Left cardiac atrium (tissue), 4 donors: ENCODE results near the gene FSTL4. TPM values are rescaled to one million over a fixed set of nuclear protein-coding genes. Genes with fewer than 3 reads are reported as not detected.

Experiments
- ATAC-seq, 2 donors: fragments of 200-7000 bp; cut with Tn5 transposase; one replicate each; pipeline ENCODE4 v1.9.1; 2020; ENCODE audit warnings: mild to moderate bottlenecking in 2 of 2, moderate library complexity in 2 of 2
- DNase-seq: peaks from one replicate; pipeline ENCODE4 v3.0.0-alpha.2; 2020
- intact Hi-C, 2 donors: fragments of 100-400 bp; cut with DNase I; formaldehyde crosslinking; loops; one replicate each; pipeline versions ENCODE4 v1.14.1 to v1.15.1; 2022 to 2023
- total RNA-seq, 2 donors: library from RNA; stranded (reverse); fragmentation: NEBNext Ultra II Directional; extraction: Animal tissue kit (Norgen Biotek cat#: 25700); gene quantifications; one replicate each; pipeline ENCODE4 v1.2.1, GENCODE V29; 2021
- donor health status: DM: no; HTN: yes; CAD: no.
- donor health status: DM: no; HTN: yes; CAD: no; lungs with severe emphysema.
- donor health status: DM: yes; HTN: yes; CAD: no.
- donor health status: Dilated cardiomyopathy.

The FSTL4 gene
- total RNA-seq, 2 donors from 2014 or later = 0.21 TPM; not detected in 1

- ATAC-seq (no peak), DNase-seq (no peak)
- intact Hi-C loops = no loop called here
These were observed 309.0 kb downstream of the FSTL4 start for GRCh38 chr5:133303298-133303697.

GRCh38 chr5:133299728-133300127, 312.6 kb downstream of the FSTL4 start:
- intact Hi-C loops = no loop called here
- ATAC-seq (no peak), DNase-seq (no peak)

GRCh38 chr5:133299021-133299420, 313.3 kb downstream of the FSTL4 start:
- intact Hi-C loops = no loop called here
- DNase-seq = no peak
- ATAC-seq = no peak

- ATAC-seq (no peak), DNase-seq (no peak)
- intact Hi-C loops = no loop called here
These were observed 313.9 kb downstream of the FSTL4 start for GRCh38 chr5:133298447-133298846.

GRCh38 chr5:133297293-133297692, 315.0 kb downstream of the FSTL4 start:
- DNase-seq (no peak), ATAC-seq (no peak)
- intact Hi-C loops = no loop called here

- intact Hi-C loops = no loop called here
- DNase-seq (no peak), ATAC-seq (no peak)
These were observed 315.7 kb downstream of the FSTL4 start for GRCh38 chr5:133296624-133297023.

- DNase-seq = no peak
- intact Hi-C loops = no loop called here
- ATAC-seq = no peak
These were observed 316.8 kb downstream of the FSTL4 start for GRCh38 chr5:133295520-133295919.

GRCh38 chr5:133294380-133294779, 318.0 kb downstream of the FSTL4 start:
- intact Hi-C loops = no loop called here
- ATAC-seq = no peak
- DNase-seq = no peak

GRCh38 chr5:133293960-133294359, 318.4 kb downstream of the FSTL4 start:
- ATAC-seq (no peak), DNase-seq (no peak)
- intact Hi-C loops = no loop called here

GRCh38 chr5:133292300-133292699, 320.0 kb downstream of the FSTL4 start:
- intact Hi-C loops = no loop called here
- ATAC-seq = no peak
- no peak for DNase-seq

- intact Hi-C loops = no loop called here
- ATAC-seq (no peak), DNase-seq (no peak)
These were observed 320.8 kb downstream of the FSTL4 start for GRCh38 chr5:133291524-133291923.

- ATAC-seq (no peak), DNase-seq (no peak)
- intact Hi-C loops = no loop called here
These were observed 321.6 kb downstream of the FSTL4 start for GRCh38 chr5:133290669-133291240.

GRCh38 chr5:133289686-133290367, 322.5 kb downstream of the FSTL4 start:
- peak in 1 of 2 donors; percentile 17 for ATAC-seq

GRCh38 chr5:133287500-133287899, 324.8 kb downstream of the FSTL4 start:
- ATAC-seq (peak in 1 of 2 donors; percentile 27), DNase-seq (peak; percentile 50)
- intact Hi-C loops = loop anchor here in 1 of 2 donors (5.0 kb wide), 1 partner anchor 175 kb away; no protein-coding TSS in a partner anchor

More at GRCh38 chr5:133289686-133290367, 322.5 kb downstream of the FSTL4 start:
- intact Hi-C loops = loop anchor here in 1 of 2 donors (5.0 kb wide), 1 partner anchor 178 kb away; no protein-coding TSS in a partner anchor
- DNase-seq = no peak

- ATAC-seq = no peak
- intact Hi-C loops = loop anchor here in 1 of 2 donors (5.0 kb wide), 1 partner anchor 174 kb away; no protein-coding TSS in a partner anchor
- DNase-seq = no peak
These were observed 325.9 kb downstream of the FSTL4 start for GRCh38 chr5:133286483-133286882.

GRCh38 chr5:133285583-133286021, 326.7 kb downstream of the FSTL4 start:
- peak; percentile 39 for DNase-seq
- intact Hi-C loops = loop anchor here in 1 of 2 donors (5.0 kb wide), 1 partner anchor 173 kb away; no protein-coding TSS in a partner anchor
- peak; percentile 87 to 94 for ATAC-seq

- DNase-seq (no peak), ATAC-seq (no peak)
- intact Hi-C loops = no loop called here
These were observed 328.0 kb downstream of the FSTL4 start for GRCh38 chr5:133284306-133284705.

- no peak for DNase-seq
- no peak for ATAC-seq
- intact Hi-C loops = no loop called here
These were observed 334.0 kb downstream of the FSTL4 start for GRCh38 chr5:133278317-133278716.

GRCh38 chr5:133277744-133278143, 334.6 kb downstream of the FSTL4 start:
- ATAC-seq (no peak), DNase-seq (no peak)
- intact Hi-C loops = no loop called here

GRCh38 chr5:133276171-133276570, 336.2 kb downstream of the FSTL4 start:
- ATAC-seq = no peak
- DNase-seq = no peak
- intact Hi-C loops = no loop called here

- intact Hi-C loops = no loop called here
- ATAC-seq = no peak
- no peak for DNase-seq
These were observed 336.7 kb downstream of the FSTL4 start for GRCh38 chr5:133275631-133276030.
